Measurements from ENCODE around the gene GADD45A. TPM values are rescaled to one million over a fixed set of nuclear protein-coding genes. Genes with fewer than 3 reads are reported as not detected.

GADD45A gene
- total RNA-seq, 1 experiment from 2014 or later: 34.5 TPM

GRCh38 chr1:67726224-67726623 is 41.2 kb downstream of the GADD45A start:
- H3K4me3 Mint-ChIP-seq: no peak overlapping the region
- H3K9me3 Mint-ChIP-seq: no peaks in the 10 kb centered on the region
- no peak for TF ChIP-seq EMX1 (CRISPR knock-in tag; IDR thresholded peaks at IDR 0.05)
- no peak for TF ChIP-seq ZNF263 (CRISPR knock-in tag; IDR thresholded peaks at IDR 0.05; ENCODE audit: low read depth)
- no peak for TF ChIP-seq ZSCAN18 (CRISPR knock-in tag; IDR thresholded peaks at IDR 0.05)
- no peak for TF ChIP-seq FOXJ3 (CRISPR knock-in tag; IDR thresholded peaks at IDR 0.05; ENCODE audit: borderline replicate concordance)
- TF ChIP-seq AR (CRISPR knock-in tag; IDR thresholded peaks at IDR 0.05): no peak
- TF ChIP-seq AFF4 (CRISPR knock-in tag; IDR thresholded peaks at IDR 0.05; ENCODE audit: borderline replicate concordance): no peak
- TF ChIP-seq CREB1 (CRISPR knock-in tag; IDR thresholded peaks at IDR 0.05): no peak
- TF ChIP-seq ATF1 (CRISPR knock-in tag; IDR thresholded peaks at IDR 0.05): no peak
- no peak for TF ChIP-seq FOXP1 (CRISPR knock-in tag; IDR thresholded peaks at IDR 0.05; ENCODE audit: borderline replicate concordance)
- no peak for TF ChIP-seq GRHL2 (CRISPR knock-in tag; IDR thresholded peaks at IDR 0.05; ENCODE audit: insufficient replicate concordance, severe bottlenecking)
- TF ChIP-seq E2F1 (CRISPR knock-in tag; IDR thresholded peaks at IDR 0.05): no peak
- no peak for TF ChIP-seq NR3C1 (CRISPR knock-in tag; conservative IDR thresholded peaks at IDR 0.05; ENCODE audit: low read depth)
- no peak for TF ChIP-seq ZNF121 (CRISPR knock-in tag; IDR thresholded peaks at IDR 0.05)
- TF ChIP-seq TCF7 (CRISPR knock-in tag; IDR thresholded peaks at IDR 0.05; ENCODE audit: low read depth): no peak
- TF ChIP-seq SMAD4 (CRISPR knock-in tag; IDR thresholded peaks at IDR 0.05): no peak
- TF ChIP-seq ZBTB21 (CRISPR knock-in tag; IDR thresholded peaks at IDR 0.05; ENCODE audit: borderline replicate concordance): no peak
- TF ChIP-seq E2F4 (CRISPR knock-in tag; IDR thresholded peaks at IDR 0.05; ENCODE audit: borderline replicate concordance, low read depth): no peak
- TF ChIP-seq CBFB (CRISPR knock-in tag; IDR thresholded peaks at IDR 0.05; ENCODE audit: low read depth): no peak
- TF ChIP-seq ZNF138 (CRISPR knock-in tag; conservative IDR thresholded peaks at IDR 0.05): no peak
- no peak for TF ChIP-seq PREB (CRISPR knock-in tag; IDR thresholded peaks at IDR 0.05; ENCODE audit: borderline replicate concordance)
- ChIA-PET POLR2A (no interaction called here), CTCF (no interaction called here)
- DNase-seq (ENCODE audit: low spot score) (no peak), ATAC-seq (no peak)
- H3K36me3 Mint-ChIP-seq: no peaks in the 10 kb centered on the region
- no peaks in the 10 kb centered on the region for H3K27me3 Mint-ChIP-seq (ENCODE audit: low read depth)
- peaks cover 13% of the 10 kb centered on the region for H3K4me1 Mint-ChIP-seq
- H3K27ac Mint-ChIP-seq: no peak overlapping the region

Data from WTC11 (cell line).